ENCODE data around the gene FBXL15. TPM values are rescaled to one million over a fixed set of nuclear protein-coding genes. Genes with fewer than 3 reads are reported as not detected.

FBXL15 gene
- total and polyA plus RNA-seq, 2 of the 13 experiments (the other 11 are each of a cell fraction or from before 2014, with no cell fraction given) = 4.3 to 8.3 TPM

DNA sequence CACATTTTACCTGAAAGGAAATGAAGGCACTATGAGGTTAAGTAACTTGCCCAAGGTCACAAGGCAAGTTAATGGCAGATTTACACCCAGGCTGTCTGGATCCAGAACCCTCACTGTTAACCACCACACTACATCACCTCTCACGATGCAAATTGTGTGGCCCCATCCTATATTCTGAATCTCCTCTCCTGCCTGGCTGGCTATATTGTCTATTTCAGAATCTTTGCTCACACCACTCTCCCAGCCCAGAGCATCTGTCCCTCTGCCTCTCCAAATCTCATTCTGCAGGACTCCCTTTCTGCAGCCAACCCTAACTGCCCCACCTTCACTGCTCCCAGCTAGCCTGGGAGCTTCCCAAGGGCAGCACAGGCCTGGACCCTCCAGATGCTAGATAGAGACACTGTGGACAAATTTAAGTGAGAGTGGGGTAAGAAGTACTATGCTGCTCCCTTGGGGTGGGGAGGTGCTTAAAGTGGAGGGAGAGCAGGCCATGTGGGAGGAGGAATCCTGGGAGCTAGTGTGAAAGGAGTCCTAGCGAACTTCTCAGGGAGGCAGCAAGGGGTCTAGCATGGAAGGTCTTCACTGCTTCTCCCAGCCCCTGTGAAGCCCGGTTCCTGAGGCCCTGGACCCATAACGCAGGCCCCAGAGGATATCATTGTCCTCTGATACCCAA, 11.0 kb downstream of the FBXL15 start (continued):
- TF ChIP-seq ZNF263 (CRISPR knock-in tag; IDR thresholded peaks at IDR 0.05) (0 out of 2 replicates have a peak, but pooled peaks have one; percentile 28), FOXK2 (IDR thresholded peaks at IDR 0.05) (no peak), ZNF737 (CRISPR knock-in tag; IDR thresholded peaks at IDR 0.05; ENCODE audit: borderline replicate concordance) (0 out of 2 replicates have a peak, but pooled peaks have one; percentile 57), NCOA1 (CRISPR knock-in tag; IDR thresholded peaks at IDR 0.05) (no peak), MXD4 (CRISPR knock-in tag; IDR thresholded peaks at IDR 0.05) (no peak), ZNF605 (CRISPR knock-in tag; IDR thresholded peaks at IDR 0.05) (peak; percentile 43; the same call in 1 of the 2 replicates), HHEX (CRISPR knock-in tag; IDR thresholded peaks at IDR 0.05) (no peak), RBAK (CRISPR knock-in tag; IDR thresholded peaks at IDR 0.05) (no peak), RXRB (CRISPR knock-in tag; IDR thresholded peaks at IDR 0.05; ENCODE audit: borderline replicate concordance) (no peak), ZNF607 (CRISPR knock-in tag; IDR thresholded peaks at IDR 0.05; ENCODE audit: borderline replicate concordance) (no peak), ARID2 (CRISPR knock-in tag; IDR thresholded peaks at IDR 0.05; ENCODE audit: borderline replicate concordance) (0 out of 2 replicates have a peak, but pooled peaks have one; percentile 35), ZC3H13 (CRISPR knock-in tag; IDR thresholded peaks at IDR 0.05) (0 out of 2 replicates have a peak, but pooled peaks have one; percentile 47), KLF15 (CRISPR knock-in tag; IDR thresholded peaks at IDR 0.05; ENCODE audit: borderline replicate concordance) (no peak), NFIC (IDR thresholded peaks at IDR 0.05; ENCODE audit: low read length) (no peak), HNRNPK (IDR thresholded peaks at IDR 0.05; ENCODE audit: low read depth, low read length, poor library complexity, severe bottlenecking) (no peak)
- TF ChIP-seq, protein P1, sequence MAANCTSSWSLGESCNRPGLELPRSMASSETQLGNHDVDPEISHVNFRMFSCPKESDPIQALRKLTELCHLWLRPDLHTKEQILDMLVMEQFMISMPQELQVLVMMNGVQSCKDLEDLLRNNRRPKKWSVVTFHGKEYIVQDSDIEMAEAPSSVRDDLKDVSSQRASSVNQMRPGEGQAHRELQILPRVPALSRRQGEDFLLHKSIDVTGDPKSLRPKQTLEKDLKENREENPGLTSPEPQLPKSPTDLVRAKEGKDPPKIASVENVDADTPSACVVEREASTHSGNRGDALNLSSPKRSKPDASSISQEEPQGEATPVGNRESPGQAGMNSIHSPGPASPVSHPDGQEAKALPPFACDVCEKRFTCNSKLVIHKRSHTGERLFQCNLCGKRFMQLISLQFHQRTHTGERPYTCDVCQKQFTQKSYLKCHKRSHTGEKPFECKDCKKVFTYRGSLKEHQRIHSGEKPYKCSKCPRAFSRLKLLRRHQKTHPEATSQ (CRISPR knock-in tag; IDR thresholded peaks at IDR 0.05; ENCODE audit: borderline replicate concordance) = 0 out of 2 replicates have a peak, but pooled peaks have one; percentile 6
- TF ChIP-seq, protein P2, sequence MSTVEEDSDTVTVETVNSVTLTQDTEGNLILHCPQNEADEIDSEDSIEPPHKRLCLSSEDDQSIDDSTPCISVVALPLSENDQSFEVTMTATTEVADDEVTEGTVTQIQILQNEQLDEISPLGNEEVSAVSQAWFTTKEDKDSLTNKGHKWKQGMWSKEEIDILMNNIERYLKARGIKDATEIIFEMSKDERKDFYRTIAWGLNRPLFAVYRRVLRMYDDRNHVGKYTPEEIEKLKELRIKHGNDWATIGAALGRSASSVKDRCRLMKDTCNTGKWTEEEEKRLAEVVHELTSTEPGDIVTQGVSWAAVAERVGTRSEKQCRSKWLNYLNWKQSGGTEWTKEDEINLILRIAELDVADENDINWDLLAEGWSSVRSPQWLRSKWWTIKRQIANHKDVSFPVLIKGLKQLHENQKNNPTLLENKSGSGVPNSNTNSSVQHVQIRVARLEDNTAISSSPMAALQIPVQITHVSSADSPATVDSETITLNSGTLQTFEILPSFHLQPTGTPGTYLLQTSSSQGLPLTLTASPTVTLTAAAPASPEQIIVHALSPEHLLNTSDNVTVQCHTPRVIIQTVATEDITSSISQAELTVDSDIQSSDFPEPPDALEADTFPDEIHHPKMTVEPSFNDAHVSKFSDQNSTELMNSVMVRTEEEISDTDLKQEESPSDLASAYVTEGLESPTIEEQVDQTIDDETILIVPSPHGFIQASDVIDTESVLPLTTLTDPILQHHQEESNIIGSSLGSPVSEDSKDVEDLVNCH (CRISPR knock-in tag; IDR thresholded peaks at IDR 0.05) = no peak
- TF ChIP-seq, protein P3, sequence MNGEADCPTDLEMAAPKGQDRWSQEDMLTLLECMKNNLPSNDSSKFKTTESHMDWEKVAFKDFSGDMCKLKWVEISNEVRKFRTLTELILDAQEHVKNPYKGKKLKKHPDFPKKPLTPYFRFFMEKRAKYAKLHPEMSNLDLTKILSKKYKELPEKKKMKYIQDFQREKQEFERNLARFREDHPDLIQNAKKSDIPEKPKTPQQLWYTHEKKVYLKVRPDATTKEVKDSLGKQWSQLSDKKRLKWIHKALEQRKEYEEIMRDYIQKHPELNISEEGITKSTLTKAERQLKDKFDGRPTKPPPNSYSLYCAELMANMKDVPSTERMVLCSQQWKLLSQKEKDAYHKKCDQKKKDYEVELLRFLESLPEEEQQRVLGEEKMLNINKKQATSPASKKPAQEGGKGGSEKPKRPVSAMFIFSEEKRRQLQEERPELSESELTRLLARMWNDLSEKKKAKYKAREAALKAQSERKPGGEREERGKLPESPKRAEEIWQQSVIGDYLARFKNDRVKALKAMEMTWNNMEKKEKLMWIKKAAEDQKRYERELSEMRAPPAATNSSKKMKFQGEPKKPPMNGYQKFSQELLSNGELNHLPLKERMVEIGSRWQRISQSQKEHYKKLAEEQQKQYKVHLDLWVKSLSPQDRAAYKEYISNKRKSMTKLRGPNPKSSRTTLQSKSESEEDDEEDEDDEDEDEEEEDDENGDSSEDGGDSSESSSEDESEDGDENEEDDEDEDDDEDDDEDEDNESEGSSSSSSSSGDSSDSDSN (CRISPR knock-in tag; IDR thresholded peaks at IDR 0.05) = no peak
- TF ChIP-seq, protein P4, sequence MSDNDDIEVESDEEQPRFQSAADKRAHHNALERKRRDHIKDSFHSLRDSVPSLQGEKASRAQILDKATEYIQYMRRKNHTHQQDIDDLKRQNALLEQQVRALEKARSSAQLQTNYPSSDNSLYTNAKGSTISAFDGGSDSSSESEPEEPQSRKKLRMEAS (IDR thresholded peaks at IDR 0.05) = peak; percentile 32; the same call in 1 of the 2 replicates
- TF ChIP-seq, protein P5, sequence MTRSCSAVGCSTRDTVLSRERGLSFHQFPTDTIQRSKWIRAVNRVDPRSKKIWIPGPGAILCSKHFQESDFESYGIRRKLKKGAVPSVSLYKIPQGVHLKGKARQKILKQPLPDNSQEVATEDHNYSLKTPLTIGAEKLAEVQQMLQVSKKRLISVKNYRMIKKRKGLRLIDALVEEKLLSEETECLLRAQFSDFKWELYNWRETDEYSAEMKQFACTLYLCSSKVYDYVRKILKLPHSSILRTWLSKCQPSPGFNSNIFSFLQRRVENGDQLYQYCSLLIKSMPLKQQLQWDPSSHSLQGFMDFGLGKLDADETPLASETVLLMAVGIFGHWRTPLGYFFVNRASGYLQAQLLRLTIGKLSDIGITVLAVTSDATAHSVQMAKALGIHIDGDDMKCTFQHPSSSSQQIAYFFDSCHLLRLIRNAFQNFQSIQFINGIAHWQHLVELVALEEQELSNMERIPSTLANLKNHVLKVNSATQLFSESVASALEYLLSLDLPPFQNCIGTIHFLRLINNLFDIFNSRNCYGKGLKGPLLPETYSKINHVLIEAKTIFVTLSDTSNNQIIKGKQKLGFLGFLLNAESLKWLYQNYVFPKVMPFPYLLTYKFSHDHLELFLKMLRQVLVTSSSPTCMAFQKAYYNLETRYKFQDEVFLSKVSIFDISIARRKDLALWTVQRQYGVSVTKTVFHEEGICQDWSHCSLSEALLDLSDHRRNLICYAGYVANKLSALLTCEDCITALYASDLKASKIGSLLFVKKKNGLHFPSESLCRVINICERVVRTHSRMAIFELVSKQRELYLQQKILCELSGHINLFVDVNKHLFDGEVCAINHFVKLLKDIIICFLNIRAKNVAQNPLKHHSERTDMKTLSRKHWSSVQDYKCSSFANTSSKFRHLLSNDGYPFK (CRISPR knock-in tag; IDR thresholded peaks at IDR 0.05; ENCODE audit: borderline replicate concordance) = no peak

All from HepG2 (cell line).